Measurements from ENCODE around the gene PRKAR2A.

Gene PRKAR2A

DNA sequence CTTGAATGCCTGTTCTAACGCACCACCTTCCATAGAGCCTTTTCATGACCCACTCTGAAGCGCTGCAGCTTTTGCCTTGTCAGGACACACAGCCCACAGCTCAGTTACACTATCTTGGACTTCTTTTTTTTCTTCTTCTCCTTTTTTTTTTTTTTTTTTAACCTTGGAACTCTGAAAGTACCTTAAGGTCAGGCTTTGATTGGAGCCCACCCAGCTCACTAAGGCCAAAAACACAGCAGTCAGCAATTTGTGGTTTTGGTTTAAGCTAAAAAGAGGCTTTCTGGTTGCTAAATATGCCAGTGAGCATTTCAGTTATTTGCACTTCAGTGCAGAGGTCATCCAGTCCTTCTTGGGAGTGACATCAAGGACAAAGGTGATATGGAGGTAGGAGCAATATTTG, 49.3 kb upstream of the PRKAR2A start:
- TF ChIP-seq ZNF843 (tag by site-specific recombination; IDR thresholded peaks at IDR 0.05) (no peak), HOXD13 (CRISPR knock-in tag; IDR thresholded peaks at IDR 0.05; ENCODE audit: borderline replicate concordance) (no peak), ZNF175 (tag by site-specific recombination; IDR thresholded peaks at IDR 0.05) (no peak), ZNF670 (tag by site-specific recombination; IDR thresholded peaks at IDR 0.05; ENCODE audit: low read depth) (no peak), ZBTB20 (tag by site-specific recombination; IDR thresholded peaks at IDR 0.05) (no peak), KLF1 (tag by site-specific recombination; IDR thresholded peaks at IDR 0.05) (no peak), HOXA7 (CRISPR knock-in tag; IDR thresholded peaks at IDR 0.05; ENCODE audit: borderline replicate concordance) (no peak), ZNF239 (tag by site-specific recombination; IDR thresholded peaks at IDR 0.05) (no peak), ZNF792 (tag by site-specific recombination; IDR thresholded peaks at IDR 0.05) (no peak), SP3 (tag by site-specific recombination; IDR thresholded peaks at IDR 0.05) (no peak), WT1 (tag by site-specific recombination; IDR thresholded peaks at IDR 0.05) (no peak)
- TF ChIP-seq, protein P1, sequence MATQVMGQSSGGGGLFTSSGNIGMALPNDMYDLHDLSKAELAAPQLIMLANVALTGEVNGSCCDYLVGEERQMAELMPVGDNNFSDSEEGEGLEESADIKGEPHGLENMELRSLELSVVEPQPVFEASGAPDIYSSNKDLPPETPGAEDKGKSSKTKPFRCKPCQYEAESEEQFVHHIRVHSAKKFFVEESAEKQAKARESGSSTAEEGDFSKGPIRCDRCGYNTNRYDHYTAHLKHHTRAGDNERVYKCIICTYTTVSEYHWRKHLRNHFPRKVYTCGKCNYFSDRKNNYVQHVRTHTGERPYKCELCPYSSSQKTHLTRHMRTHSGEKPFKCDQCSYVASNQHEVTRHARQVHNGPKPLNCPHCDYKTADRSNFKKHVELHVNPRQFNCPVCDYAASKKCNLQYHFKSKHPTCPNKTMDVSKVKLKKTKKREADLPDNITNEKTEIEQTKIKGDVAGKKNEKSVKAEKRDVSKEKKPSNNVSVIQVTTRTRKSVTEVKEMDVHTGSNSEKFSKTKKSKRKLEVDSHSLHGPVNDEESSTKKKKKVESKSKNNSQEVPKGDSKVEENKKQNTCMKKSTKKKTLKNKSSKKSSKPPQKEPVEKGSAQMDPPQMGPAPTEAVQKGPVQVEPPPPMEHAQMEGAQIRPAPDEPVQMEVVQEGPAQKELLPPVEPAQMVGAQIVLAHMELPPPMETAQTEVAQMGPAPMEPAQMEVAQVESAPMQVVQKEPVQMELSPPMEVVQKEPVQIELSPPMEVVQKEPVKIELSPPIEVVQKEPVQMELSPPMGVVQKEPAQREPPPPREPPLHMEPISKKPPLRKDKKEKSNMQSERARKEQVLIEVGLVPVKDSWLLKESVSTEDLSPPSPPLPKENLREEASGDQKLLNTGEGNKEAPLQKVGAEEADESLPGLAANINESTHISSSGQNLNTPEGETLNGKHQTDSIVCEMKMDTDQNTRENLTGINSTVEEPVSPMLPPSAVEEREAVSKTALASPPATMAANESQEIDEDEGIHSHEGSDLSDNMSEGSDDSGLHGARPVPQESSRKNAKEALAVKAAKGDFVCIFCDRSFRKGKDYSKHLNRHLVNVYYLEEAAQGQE (tag by site-specific recombination; IDR thresholded peaks at IDR 0.05) = no peak
- TF ChIP-seq, protein P2, sequence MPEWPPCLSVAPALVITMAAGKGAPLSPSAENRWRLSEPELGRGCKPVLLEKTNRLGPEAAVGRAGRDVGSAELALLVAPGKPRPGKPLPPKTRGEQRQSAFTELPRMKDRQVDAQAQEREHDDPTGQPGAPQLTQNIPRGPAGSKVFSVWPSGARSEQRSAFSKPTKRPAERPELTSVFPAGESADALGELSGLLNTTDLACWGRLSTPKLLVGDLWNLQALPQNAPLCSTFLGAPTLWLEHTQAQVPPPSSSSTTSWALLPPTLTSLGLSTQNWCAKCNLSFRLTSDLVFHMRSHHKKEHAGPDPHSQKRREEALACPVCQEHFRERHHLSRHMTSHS (tag by site-specific recombination; IDR thresholded peaks at IDR 0.05) = no peak

DNA sequence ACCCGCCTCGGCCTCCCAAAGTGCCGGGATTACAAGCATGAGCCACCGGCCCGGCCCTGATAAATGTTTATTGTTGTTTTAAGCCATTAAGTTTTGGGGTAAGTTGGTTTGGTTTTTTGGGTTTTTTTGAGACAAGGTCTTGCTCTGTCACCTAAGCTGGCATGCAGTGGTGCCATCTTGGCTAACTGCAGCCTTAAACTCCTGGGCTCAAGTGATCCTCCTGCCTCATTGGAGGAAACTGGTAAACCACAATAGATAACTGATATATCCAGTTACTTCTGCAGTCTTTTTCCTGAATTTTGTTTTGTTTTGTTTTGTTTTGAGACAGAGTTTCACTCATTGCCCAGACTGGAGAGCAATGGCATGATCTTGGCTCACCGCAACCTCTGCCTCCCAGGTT, 46.8 kb upstream of the PRKAR2A start:
- H3K4me3 ChIP-seq (ENCODE audit: low read depth, low read length) = no peak overlapping the region
- POLR2A ChIA-PET = no interaction called here
- CTCF ChIA-PET = no interaction called here
- H3K4me1 ChIP-seq (ENCODE audit: control insufficient read depth, insufficient read depth, low read length) = no peaks in the 10 kb centered on the region; the same call in 1 of the 2 replicates
- H3K9me3 ChIP-seq (ENCODE audit: control insufficient read depth, insufficient read depth, low read depth, low read length) = no peaks in the 10 kb centered on the region
- no peak overlapping the region for H3K27ac ChIP-seq (ENCODE audit: extremely low read depth, low read depth, low read length)
- H3K36me3 ChIP-seq (ENCODE audit: control insufficient read depth in 2 of 2, insufficient read depth in 1 of 2, low read length in 2 of 2) = peaks cover 0 to 7% of the 10 kb centered on the region in 2 experiments; a peak in 1 of 3 replicates
- no peak for TF ChIP-seq MEIS1 (CRISPR knock-in tag; IDR thresholded peaks at IDR 0.05; ENCODE audit: borderline replicate concordance)
- TF ChIP-seq BCL11B (tag by site-specific recombination; IDR thresholded peaks at IDR 0.05; ENCODE audit: low read depth) = no peak
- no peak for TF ChIP-seq ZNF391 (tag by site-specific recombination; IDR thresholded peaks at IDR 0.05; ENCODE audit: borderline replicate concordance, low read depth)
- TF ChIP-seq, protein P3, sequence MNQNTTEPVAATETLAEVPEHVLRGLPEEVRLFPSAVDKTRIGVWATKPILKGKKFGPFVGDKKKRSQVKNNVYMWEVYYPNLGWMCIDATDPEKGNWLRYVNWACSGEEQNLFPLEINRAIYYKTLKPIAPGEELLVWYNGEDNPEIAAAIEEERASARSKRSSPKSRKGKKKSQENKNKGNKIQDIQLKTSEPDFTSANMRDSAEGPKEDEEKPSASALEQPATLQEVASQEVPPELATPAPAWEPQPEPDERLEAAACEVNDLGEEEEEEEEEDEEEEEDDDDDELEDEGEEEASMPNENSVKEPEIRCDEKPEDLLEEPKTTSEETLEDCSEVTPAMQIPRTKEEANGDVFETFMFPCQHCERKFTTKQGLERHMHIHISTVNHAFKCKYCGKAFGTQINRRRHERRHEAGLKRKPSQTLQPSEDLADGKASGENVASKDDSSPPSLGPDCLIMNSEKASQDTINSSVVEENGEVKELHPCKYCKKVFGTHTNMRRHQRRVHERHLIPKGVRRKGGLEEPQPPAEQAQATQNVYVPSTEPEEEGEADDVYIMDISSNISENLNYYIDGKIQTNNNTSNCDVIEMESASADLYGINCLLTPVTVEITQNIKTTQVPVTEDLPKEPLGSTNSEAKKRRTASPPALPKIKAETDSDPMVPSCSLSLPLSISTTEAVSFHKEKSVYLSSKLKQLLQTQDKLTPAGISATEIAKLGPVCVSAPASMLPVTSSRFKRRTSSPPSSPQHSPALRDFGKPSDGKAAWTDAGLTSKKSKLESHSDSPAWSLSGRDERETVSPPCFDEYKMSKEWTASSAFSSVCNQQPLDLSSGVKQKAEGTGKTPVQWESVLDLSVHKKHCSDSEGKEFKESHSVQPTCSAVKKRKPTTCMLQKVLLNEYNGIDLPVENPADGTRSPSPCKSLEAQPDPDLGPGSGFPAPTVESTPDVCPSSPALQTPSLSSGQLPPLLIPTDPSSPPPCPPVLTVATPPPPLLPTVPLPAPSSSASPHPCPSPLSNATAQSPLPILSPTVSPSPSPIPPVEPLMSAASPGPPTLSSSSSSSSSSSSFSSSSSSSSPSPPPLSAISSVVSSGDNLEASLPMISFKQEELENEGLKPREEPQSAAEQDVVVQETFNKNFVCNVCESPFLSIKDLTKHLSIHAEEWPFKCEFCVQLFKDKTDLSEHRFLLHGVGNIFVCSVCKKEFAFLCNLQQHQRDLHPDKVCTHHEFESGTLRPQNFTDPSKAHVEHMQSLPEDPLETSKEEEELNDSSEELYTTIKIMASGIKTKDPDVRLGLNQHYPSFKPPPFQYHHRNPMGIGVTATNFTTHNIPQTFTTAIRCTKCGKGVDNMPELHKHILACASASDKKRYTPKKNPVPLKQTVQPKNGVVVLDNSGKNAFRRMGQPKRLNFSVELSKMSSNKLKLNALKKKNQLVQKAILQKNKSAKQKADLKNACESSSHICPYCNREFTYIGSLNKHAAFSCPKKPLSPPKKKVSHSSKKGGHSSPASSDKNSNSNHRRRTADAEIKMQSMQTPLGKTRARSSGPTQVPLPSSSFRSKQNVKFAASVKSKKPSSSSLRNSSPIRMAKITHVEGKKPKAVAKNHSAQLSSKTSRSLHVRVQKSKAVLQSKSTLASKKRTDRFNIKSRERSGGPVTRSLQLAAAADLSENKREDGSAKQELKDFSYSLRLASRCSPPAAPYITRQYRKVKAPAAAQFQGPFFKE (tag by site-specific recombination; IDR thresholded peaks at IDR 0.05; ENCODE audit: borderline replicate concordance) = no peak
- TF ChIP-seq MYNN (tag by site-specific recombination; IDR thresholded peaks at IDR 0.05; ENCODE audit: borderline replicate concordance) = no peak
- TF ChIP-seq, protein P4, sequence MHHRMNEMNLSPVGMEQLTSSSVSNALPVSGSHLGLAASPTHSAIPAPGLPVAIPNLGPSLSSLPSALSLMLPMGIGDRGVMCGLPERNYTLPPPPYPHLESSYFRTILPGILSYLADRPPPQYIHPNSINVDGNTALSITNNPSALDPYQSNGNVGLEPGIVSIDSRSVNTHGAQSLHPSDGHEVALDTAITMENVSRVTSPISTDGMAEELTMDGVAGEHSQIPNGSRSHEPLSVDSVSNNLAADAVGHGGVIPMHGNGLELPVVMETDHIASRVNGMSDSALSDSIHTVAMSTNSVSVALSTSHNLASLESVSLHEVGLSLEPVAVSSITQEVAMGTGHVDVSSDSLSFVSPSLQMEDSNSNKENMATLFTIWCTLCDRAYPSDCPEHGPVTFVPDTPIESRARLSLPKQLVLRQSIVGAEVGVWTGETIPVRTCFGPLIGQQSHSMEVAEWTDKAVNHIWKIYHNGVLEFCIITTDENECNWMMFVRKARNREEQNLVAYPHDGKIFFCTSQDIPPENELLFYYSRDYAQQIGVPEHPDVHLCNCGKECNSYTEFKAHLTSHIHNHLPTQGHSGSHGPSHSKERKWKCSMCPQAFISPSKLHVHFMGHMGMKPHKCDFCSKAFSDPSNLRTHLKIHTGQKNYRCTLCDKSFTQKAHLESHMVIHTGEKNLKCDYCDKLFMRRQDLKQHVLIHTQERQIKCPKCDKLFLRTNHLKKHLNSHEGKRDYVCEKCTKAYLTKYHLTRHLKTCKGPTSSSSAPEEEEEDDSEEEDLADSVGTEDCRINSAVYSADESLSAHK (tag by site-specific recombination; IDR thresholded peaks at IDR 0.05) = no peak
- no peak for TF ChIP-seq IKZF3 (tag by site-specific recombination; IDR thresholded peaks at IDR 0.05)
- TF ChIP-seq OVOL3 (tag by site-specific recombination; IDR thresholded peaks at IDR 0.05) = no peak
- no peak for TF ChIP-seq ZNF426 (tag by site-specific recombination; IDR thresholded peaks at IDR 0.05)
- TF ChIP-seq ZNF777 (tag by site-specific recombination; IDR thresholded peaks at IDR 0.05; ENCODE audit: borderline replicate concordance) = no peak
- TF ChIP-seq ZEB2 (tag by site-specific recombination; IDR thresholded peaks at IDR 0.05) = no peak

More for the DNA sequence above, 49.3 kb upstream of the PRKAR2A start:
- Histone ChIP-seq H3K4me1 (ENCODE audit: control insufficient read depth, insufficient read depth, low read length) (no peaks in the 10 kb centered on the region; the same call in 1 of the 2 replicates), H3K4me3 (ENCODE audit: low read depth, low read length) (no peak overlapping the region), H3K36me3 (ENCODE audit: control insufficient read depth in 2 of 2, insufficient read depth in 1 of 2, low read length in 2 of 2) (peaks cover 0 to 1% of the 10 kb centered on the region in 2 experiments; a peak in 1 of 3 replicates), H3K9me3 (ENCODE audit: control insufficient read depth, insufficient read depth, low read depth, low read length) (no peaks in the 10 kb centered on the region), H3K27ac (ENCODE audit: extremely low read depth, low read depth, low read length) (no peak overlapping the region)
- ChIA-PET CTCF (no interaction called here), POLR2A (interaction anchor here (0.7 to 1.8 kb wide), 3 partner anchors 22 to 89 kb away, joined by 3 to 7 read pairs (median 6); partner anchors contain the start of genes ARIH2 and PRKAR2A)

Measured in HEK293 (cell line).